Pancreas (tissue), 10 donors: ENCODE results near the gene TMEM123. TPM values are rescaled to one million over a fixed set of nuclear protein-coding genes. Genes with fewer than 3 reads are reported as not detected.

Experiments
- ATAC-seq, 4 donors: fragments of 200-7000 bp; cut with Tn5 transposase; one replicate each; pipeline versions ENCODE4 v1.8.0 to v1.9.1; 2020; ENCODE audit warnings: mild to moderate bottlenecking in 4 of 4, moderate library complexity in 4 of 4
- DNase-seq, 6 donors: peaks; one replicate each; pipeline ENCODE4 v3.0.0-alpha.2; 2020
- FAIRE-seq: peaks from 2 replicates; lab custom pipeline; 2012; peaks lifted over from hg19 to GRCh38; lab: Jason Lieb, UNC
- H3K27ac ChIP-seq, 4 donors: fragments of 200-600 bp; sonication (generic); 1 replicate in 3 of 4; 2 replicates in 1 of 4; pipeline versions ENCODE4 v1.5.0 to v1.8.0; 2020
- H3K27me3 ChIP-seq, 4 donors: fragments of 200-600 bp; one replicate each; pipeline ENCODE4 v1.8.0; 2021
- H3K36me3 ChIP-seq, 3 donors: fragments of 200-600 bp; sonication (generic) in 1 of 3; one replicate each; pipeline versions ENCODE4 v1.5.0 to v1.8.0; 2020 to 2021
- H3K4me1 ChIP-seq, 3 donors: fragments of 200-600 bp; one replicate each; pipeline ENCODE4 v1.8.0; 2021
- H3K4me3 ChIP-seq, 4 donors: fragments of 200-600 bp; sonication (generic) in 2 of 4; one replicate each; pipeline versions ENCODE4 v1.5.0 to v1.8.0; 2020 to 2021
- H3K9me3 ChIP-seq, 4 donors: fragments of 200-600 bp; one replicate each; pipeline ENCODE4 v1.8.0; 2021
- CTCF ChIP-seq, 4 donors: fragments of 200-600 bp; sonication (generic) in 3 of 4; IDR thresholded peaks; one replicate each; pipeline versions ENCODE4 v1.5.0 to v1.8.0; 2021; ENCODE audit warnings: antibody characterized with exemption in 4 of 4
- WGBS, 2 donors: extraction: QIAGEN DNeasy Blood & Tissue Kit; methylation state at CpG; one replicate each; pipeline ENCODE4 v1.1.7; 2013; 5-methylcytosine and 5-hydroxymethylcytosine counted together
- intact Hi-C, 3 donors: fragments of 100-400 bp; cut with DNase I; formaldehyde crosslinking; loops; one replicate each; pipeline versions ENCODE4 v1.11.1 to v1.14.2; 2022
- polyA plus RNA-seq, 2 donors: library from polyadenylated mRNA; stranded (reverse); fragments of 200-250 nt; gene quantifications; one replicate each; pipeline ENCODE4 v1.2.3, GENCODE V29; 2013
- total RNA-seq, 6 donors: library from RNA; stranded (reverse); fragmentation: NEBNext Ultra II Directional in 4 of 6; extraction: Animal tissue kit (Norgen Biotek cat#: 25700) in 4 of 6; gene quantifications; one replicate each; pipeline versions ENCODE4 v1.2.1 to v1.2.4, GENCODE V29; 2021 to 2023
- donor health status: healthy with polysubstance abuse.
- donor health status: DM: no; HTN: no; CAD: no; lungs with moderate emphysema.
- donor health status: DM: no; HTN: no; CAD: no.
- donor health status: control.
- donor health status: control.
- donor health status: Bipolar disorder and iron deficiency.
- donor health status: DM: yes; HTN: yes; CAD: no.
- donor health status: DM: no; HTN: no; CAD: no.
- donor health status: DM: no; HTN: no; CAD: no.
- donor health status: DM: yes; HTN: yes; CAD: no.

Gene TMEM123
- total and polyA plus RNA-seq, 8 donors, result 18.7 to 122 (median 55.2) TPM

DNA sequence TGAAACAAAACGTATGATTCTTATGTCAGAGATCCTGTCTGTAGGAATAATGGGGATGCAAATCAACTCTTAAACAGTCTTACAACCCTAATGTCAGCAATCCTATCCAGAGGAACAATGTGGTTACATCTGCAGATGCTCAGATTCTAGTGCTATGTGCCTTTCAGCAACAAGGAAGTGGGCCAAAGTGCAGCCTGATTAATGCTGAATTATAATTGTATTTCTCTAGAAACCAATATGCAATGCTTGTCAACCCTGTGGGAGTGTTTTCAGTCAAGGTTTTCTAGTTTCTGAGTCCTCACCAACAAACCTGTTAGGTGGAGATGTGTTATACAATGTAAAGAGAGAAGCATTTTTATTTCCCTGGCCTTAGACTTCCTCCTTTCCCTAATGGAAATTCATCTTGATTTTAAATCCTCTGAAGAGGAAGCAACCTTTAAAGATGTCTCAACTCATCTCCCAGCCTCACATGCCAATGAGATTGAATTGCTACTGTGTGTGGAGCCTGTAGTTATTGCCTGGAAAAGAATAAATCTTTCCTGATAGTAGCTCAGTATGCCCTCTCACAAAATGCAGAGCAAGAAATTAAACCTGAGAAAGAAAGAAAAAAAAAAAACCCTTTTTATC is 26.2 kb upstream of the TMEM123 start:
- TF ChIP-seq CTCF (IDR thresholded peaks at IDR 0.05), result no peak
- DNase-seq (no peak), FAIRE-seq (no peak), ATAC-seq (no peak)
- Histone ChIP-seq H3K27ac (no peak overlapping the region), H3K4me3 (no peak overlapping the region), H3K4me1 (peaks cover 6 to 11% (median 7%) of the 10 kb centered on the region in 3 donors), H3K27me3 (no peaks in the 10 kb centered on the region), H3K36me3 (no peaks in the 10 kb centered on the region), H3K9me3 (no peaks in the 10 kb centered on the region)
- intact Hi-C loops, result no loop called here
- 79 to 88% methylated on average over 1 of the region's 1 CpG for WGBS, 2 donors

DNA sequence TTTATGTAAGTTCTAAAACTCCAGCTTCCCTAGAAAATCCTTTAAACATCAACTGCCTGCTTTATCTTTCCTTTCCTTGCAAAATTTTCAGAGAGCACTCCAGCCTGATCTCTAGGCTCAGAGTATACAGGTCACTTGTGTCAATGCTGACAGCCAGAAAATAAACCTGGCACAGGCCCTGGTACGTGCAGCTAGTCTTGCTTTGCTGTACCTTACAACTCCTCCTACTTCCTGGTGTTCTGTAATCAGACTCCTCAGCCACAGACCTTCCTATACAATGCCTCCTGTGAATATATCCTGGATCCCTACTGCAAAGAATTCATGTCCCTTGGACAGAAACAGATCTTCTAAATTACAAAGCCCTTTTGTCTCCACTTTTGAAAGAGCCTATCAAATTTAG is 24.2 kb upstream of the TMEM123 start:
- ATAC-seq, result peak; percentile 98 to 99 (median 99)
- FAIRE-seq, result no peak
- 3 to 6% methylated on average over 1 of the region's 1 CpG for WGBS, 2 donors
- Histone ChIP-seq H3K4me3 (no peak overlapping the region), H3K27ac (peak overlapping the region in 2 of 4 donors; percentile 56 to 58), H3K9me3 (no peaks in the 10 kb centered on the region), H3K36me3 (no peaks in the 10 kb centered on the region), H3K27me3 (no peaks in the 10 kb centered on the region), H3K4me1 (peaks cover 6 to 11% (median 7%) of the 10 kb centered on the region in 3 donors)
- peak in 5 of 6 donors; percentile 62 to 80 (median 66) for DNase-seq
- no peak for TF ChIP-seq CTCF (IDR thresholded peaks at IDR 0.05)
- intact Hi-C loops, result no loop called here

DNA sequence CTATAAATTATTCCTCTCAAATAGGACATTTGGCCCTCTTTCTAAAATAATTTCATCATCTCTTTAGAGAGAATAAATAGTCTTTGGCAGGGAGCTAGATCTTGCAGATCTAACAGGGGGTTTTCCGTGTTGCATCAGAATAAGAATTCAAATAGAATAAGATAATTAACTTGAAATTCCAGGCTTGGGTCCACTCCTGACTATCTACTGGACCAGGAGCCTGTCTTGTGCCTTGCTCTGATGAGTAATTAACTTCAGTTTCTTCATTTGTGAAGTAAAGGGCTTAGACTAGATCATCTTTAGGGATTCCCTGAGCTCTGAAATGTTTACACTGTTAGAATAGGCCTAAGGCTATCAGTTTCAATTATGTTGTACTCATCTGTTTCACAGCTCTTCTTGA is 23.5 kb upstream of the TMEM123 start:
- intact Hi-C loops, result no loop called here
- Histone ChIP-seq H3K36me3 (no peaks in the 10 kb centered on the region), H3K27ac (peak overlapping the region in 2 of 4 donors; percentile 56 to 58), H3K4me1 (peaks cover 6 to 11% (median 7%) of the 10 kb centered on the region in 3 donors), H3K27me3 (no peaks in the 10 kb centered on the region), H3K9me3 (no peaks in the 10 kb centered on the region), H3K4me3 (no peak overlapping the region)
- FAIRE-seq (no peak), DNase-seq (no peak), ATAC-seq (peak in 2 of 4 donors; percentile 20 to 33)
- 64% methylated on average over 1 of the region's 1 CpG for WGBS, 2 donors
- no peak for TF ChIP-seq CTCF (IDR thresholded peaks at IDR 0.05)

DNA sequence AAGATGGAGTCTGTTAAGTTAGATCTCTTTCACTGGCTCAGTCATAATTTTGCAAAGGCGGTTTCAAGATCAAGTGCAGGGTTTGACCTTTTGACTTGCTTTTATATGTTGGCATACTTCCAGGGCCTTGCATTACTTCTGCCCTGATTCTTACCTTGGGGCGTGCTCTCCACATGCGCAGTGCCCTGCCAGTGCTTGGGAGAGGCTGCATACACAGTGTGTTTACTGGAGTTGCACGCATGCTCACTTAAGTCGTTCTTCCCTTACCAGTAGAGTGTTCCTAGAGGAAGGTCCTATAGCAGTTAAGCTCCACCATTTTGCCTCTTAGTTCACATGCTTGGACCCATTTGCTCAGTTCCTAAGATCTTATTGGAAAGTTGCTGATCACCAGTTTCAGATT is 21.0 kb upstream of the TMEM123 start:
- Histone ChIP-seq H3K4me1 (peaks cover 6 to 16% (median 16%) of the 10 kb centered on the region in 3 donors), H3K27ac (no peak overlapping the region), H3K9me3 (no peaks in the 10 kb centered on the region), H3K36me3 (no peaks in the 10 kb centered on the region), H3K4me3 (no peak overlapping the region), H3K27me3 (no peaks in the 10 kb centered on the region)
- FAIRE-seq (no peak), ATAC-seq (peak in 1 of 4 donors; percentile 37), DNase-seq (no peak)
- TF ChIP-seq CTCF (IDR thresholded peaks at IDR 0.05), result no peak
- intact Hi-C loops, result no loop called here
- 91 to 94% methylated on average over 5 of the region's 5 CpGs for WGBS, 2 donors

- Histone ChIP-seq H3K9me3 (no peaks in the 10 kb centered on the region), H3K4me1 (peaks cover 19 to 29% (median 27%) of the 10 kb centered on the region in 3 donors), H3K27me3 (no peaks in the 10 kb centered on the region), H3K36me3 (no peaks in the 10 kb centered on the region), H3K4me3 (no peak overlapping the region), H3K27ac (no peak overlapping the region)
- TF ChIP-seq CTCF (IDR thresholded peaks at IDR 0.05), result no peak
- DNase-seq, result no peak
- intact Hi-C loops, result no loop called here
- no peak for ATAC-seq
- FAIRE-seq, result no peak
- WGBS, 2 donors, result 98 to 99% methylated on average over 4 of the region's 4 CpGs
These were observed 19.6 kb upstream of the TMEM123 start for GRCh38 chr11:102472127-102472526.
